SKM-1 (cell line): ENCODE measurements around the gene C15orf40.

ENCODE experiments used
- DNase-seq: peaks from one replicate; lab custom pipeline; 2025; ENCODE audit not compliant: unreplicated experiment; lab: John Stamatoyannopoulos, UW

The C15orf40 gene

DNA sequence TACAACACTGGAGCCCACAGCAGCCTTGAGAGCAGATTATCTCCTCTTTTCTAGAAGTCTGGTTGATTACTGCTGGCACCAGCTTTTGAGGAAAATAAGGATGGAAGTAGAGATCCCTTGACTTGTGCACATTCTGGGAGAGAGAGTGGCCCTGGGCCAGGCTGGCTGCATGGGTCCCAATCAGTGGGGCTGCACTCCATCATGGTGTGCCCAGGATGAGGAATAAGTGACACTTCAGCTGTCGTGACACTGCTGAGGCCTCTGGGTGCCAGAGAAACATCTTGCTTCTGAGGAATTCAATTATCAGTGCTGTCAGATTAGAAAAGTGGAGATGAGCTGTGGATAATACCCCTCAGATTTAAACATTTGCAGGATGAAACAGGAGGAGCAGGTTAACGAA is 16.4 kb downstream of the C15orf40 start:
- DNase-seq: no peak

DNA sequence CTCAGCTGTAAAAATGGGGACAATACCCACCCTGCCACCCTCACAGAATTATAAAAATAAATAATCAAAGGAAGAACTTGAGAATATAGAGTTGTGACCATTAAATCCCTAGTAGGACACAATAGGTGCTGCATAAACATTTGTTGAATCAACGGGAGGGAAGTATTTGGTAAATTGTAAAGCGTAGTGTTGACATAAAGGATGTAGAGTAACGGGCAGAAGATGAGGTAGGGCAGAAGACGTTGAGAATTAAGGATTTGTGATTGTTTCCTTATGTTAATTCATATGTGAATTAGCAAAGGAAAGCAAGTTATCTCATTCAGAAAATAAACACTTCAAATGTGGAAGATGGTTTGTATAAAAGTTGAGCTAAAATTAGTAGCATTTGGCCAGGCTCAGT is 18.3 kb downstream of the C15orf40 start:
- no peak for DNase-seq

- DNase-seq: no peak
These were observed 18.9 kb downstream of the C15orf40 start for GRCh38 chr15:82992436-82992998.

DNA sequence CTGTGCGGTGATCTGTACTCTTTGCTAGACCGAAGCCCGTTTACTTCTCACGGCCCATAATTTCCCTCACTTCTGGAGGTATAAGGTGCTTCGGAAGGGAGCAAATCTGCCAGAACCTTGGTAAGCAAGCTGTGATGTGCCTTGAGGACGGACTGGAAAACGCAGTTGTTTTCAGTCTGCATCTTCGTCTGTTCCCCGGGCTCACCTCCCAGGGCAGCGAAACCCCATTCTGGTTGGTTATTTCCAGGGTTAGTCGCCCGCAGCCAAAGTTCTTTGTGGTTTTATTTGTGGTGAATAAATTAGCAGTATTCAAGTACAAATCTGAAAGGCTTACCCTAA is 25.0 kb downstream of the C15orf40 start:
- no peak for DNase-seq

DNA sequence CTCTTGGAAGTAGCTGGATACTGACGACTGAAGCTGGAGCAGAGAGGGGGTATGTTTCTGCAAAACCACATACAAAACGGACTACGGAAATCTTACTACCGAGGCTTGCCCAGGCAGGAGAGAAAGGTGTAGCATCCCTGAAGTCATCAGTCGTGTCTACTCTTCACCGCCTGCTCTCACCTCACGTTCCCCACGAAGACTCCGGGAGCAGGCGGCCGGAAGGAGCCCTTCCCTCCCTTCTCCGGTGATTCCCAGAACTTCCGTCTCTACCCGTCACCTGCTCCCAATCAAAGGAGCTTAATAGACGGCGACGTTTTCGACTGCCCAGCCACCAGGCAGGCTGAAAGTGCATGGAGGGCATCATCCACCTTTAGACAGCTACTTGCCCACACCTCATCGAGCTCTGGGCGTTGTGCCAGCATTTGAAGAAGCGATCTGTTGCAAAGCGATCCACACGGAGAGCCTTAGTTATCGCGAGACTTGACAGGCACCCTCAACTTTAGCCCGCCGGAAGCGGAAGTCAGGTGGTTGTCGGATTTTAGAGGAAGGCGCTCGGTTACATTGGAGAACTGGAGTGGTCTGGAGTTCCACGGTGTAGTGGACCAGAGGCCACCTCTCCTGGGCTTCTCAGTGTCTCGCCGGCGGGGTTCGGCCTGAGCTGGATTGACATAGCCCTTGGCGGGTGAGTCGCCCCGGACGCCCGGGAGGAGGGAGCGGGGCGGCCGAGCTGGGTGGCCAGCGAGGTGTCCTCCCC is 25.6 kb downstream of the C15orf40 start, which contains the start of gene RAMAC:
Gene RAMAC, plus strand, starts transcription at position 523 of the 754 bp plus-strand sequence. CDS start 2,809 bp downstream, outside the sequence.
- DNase-seq: peak; percentile 94

DNA sequence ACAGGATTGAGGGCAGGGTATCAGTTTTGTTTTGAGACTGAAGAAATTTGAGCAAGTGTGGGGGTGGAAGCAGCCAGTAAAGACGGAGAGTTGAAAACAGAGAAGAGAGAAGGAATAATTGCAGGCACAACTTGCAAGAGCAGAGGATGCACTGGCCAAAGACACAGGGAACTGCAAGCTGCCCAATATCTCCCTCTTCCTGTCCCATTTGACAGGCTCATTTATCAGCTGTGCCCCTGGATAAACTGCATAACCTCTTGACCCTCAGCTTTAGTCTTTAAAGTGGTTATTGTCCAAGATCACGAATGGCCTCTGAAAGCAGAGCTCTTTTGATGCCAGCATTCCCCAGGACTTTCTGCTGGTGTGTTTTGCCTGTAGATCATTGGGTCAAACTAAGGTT is 30.5 kb downstream of the C15orf40 start:
- no peak for DNase-seq

DNA sequence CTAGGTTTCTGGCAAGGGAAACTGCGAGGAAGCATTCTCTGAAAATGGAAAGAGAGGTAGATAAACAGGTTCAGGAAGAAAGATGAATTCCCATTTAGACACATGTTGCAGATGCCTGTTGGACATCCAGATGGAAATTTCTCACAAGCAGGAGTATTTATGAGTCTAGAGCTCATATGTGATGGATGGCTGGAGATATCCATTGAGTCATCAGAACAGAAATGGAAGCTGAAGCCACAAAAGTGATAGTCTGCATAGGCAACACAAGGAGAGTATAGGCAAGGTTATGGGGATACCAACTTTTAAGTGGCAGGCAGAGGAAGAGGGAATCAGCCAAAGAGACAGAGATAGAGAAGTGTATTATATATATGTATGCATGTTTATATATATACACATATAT is 31.7 kb downstream of the C15orf40 start:
- DNase-seq: no peak

DNA sequence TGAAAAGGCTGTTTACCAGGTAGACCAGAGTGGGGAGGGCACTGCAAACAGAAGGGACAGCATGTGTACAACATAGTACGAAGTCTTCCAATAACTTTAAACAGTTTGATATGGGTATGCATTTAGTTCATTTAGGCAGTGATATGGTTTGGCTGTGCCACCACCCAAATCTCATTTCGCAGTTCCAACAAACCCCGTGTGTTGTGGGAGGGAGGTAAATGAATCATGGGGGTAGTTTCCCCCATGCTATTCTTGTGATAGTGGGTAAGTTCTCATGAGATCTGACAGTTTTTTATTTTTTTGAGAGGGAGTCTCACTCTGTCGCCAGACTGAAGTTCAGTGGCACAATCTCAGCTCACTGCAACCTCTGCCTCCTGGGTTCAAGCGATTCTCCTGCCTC is 33.0 kb downstream of the C15orf40 start:
- DNase-seq: no peak

GRCh38 chr15:82977076-82977475 is 34.4 kb downstream of the C15orf40 start:
- DNase-seq: no peak

- no peak for DNase-seq
These were observed 38.4 kb downstream of the C15orf40 start for GRCh38 chr15:82972990-82973389.

GRCh38 chr15:82971218-82971984 is 40.0 kb downstream of the C15orf40 start:
- no peak for DNase-seq

DNA sequence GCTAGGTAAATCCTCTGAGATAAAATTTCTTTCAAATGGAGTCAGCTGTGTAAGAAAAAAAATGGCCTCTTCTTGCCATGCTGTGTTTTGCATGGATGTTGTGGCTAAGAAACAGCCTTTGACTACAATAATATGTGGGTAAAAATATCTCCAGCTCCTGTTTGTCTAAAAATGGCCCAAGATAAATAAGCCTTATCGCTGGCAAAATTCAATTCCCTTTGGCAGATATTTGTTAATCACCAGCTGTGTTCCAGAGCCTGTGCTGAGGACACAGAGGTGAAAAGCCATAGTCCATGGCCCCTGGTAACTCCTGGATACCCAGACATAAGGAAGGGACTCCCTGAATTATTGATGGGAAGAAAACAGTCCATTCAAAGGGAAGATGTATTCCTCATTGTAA is 40.7 kb downstream of the C15orf40 start:
- DNase-seq: no peak

DNA sequence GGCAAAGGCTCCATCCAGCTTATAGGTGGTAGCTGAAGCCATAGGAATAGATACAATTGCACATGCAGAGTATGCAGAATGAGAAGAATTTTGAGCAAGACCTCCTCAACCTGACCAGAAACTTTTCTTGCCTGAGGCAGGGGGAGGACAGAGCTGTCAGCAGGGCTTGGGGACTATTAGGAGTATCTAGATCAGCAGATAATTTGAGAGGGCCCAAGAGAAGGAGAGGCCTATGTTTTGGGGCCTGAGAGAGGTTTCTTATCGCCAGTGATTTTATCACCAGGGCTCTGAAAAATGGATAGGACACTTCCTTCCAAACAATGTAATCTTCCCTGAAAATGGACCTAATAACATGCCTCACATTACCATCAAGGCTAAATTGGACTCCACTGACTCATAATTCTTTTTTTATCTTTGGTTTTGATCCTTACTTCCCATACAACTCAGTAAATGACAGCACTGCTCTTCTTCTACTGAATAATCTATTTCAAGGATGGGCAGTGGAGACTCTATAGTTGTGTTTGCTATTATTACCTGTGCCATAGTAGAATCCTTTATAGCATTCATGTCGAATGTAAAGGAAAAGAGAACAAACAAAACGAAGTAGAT is 41.3 kb downstream of the C15orf40 start:
- DNase-seq: no peak

DNA sequence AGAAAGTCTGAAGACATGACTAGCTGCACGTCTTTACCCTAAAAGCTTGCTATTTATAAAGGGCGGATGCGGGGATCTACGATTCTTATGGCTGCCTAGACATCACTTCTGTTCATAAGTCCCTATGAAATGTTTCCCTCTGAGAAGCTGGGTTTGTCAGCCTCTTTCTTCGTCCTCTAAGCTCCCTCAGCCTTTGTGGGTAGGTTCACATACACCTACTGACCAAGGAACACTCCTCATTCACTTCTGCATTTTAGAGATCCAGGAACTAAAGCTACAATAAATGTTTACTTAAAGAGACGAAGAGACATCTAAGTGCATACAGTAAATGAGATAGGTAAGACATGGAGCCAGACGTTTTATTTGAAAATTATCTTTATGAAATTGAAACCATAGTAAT is 42.1 kb downstream of the C15orf40 start:
- no peak for DNase-seq

DNA sequence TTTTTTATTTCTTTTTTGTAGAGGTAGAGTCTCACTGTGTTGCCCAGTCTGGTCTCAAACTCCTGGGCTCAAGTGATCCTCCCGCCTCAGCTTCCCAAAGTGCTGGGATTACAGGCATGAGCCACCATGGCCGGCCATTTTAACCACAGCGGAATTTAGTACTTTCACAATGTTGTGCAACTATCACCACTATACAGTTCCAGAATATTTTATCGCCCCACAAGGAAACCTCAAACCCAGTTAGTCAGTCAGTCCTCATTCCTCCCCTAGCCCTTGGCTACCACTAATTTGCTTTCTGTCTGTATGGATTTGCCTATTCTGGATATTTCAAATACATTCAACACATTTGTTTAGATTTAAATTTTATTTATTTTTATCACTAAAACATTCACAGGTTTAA is 43.4 kb downstream of the C15orf40 start:
- no peak for DNase-seq

GRCh38 chr15:82966671-82967071 is 44.8 kb downstream of the C15orf40 start:
- DNase-seq: no peak

DNA sequence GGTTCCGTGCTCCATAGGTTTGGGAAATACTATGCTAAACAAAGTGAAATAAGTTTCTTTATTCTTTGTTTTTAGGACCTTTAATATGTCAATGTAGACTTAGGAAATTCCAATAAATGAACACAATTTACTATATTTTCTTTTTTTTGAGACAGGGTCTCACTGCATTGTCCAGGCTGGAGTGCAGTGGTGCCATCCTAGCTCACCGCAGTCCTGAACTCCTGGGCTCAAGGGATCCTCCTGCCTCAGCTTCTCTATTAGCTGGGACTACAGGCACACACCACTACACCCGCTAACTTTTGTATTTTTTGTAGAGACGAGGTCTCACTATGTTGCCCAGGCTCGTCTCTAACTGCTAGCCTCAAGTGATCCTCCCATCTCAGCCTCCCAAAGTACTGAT is 46.5 kb downstream of the C15orf40 start:
- DNase-seq: no peak

GRCh38 chr15:82963471-82964341 is 47.7 kb downstream of the C15orf40 start:
- DNase-seq: no peak

DNA sequence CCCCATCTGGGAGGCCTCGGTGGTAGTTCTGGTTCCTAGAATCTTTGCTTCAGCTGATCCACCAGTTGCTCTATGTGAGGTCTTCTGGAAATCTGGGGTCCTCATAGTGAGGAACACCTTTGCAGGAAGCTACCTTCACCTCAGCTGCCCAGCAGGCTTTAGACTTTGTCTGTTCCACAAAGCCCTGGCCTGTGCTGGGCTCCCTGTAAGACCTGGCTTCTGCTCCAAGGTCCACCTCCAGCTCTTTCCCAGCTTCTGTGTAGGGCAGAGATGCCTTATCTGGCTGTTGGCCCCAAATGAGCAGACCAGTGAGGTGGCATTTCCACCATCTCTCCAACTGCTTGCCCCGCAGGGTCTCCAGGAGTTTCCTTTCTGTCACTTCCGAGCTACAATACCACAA is 50.7 kb downstream of the C15orf40 start:
- DNase-seq: no peak

DNA sequence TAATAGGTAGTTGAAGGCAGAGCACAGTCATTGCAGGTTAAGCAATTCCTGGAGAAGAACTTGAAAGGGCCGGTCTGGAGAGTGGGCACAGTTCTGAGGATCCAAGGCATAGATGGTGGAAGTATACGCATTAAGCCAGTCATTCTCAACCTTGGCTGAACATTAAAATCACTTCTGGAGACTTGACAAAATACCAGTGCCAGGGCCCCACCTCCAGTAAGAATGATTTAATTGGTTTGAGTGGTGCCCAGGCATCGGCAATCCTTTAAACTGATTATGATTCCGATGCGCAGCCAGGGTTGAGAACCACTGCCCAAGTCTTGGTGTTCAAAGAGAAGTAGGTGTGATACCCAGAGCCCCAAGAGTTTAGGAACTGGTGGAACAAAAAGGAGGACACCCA is 52.0 kb downstream of the C15orf40 start:
- no peak for DNase-seq

- DNase-seq: no peak
These were observed 52.8 kb downstream of the C15orf40 start for GRCh38 chr15:82958638-82959037.
